NCI-H1694 (cell line): ENCODE measurements around the gene ADRM1.

Source experiments
- DNase-seq: peaks from one replicate; lab custom pipeline; 2025; lab: John Stamatoyannopoulos, UW

Gene ADRM1

GRCh38 chr20:62281161-62281933 lies 21.4 kb upstream of the ADRM1 start:
- no peak for DNase-seq

DNA sequence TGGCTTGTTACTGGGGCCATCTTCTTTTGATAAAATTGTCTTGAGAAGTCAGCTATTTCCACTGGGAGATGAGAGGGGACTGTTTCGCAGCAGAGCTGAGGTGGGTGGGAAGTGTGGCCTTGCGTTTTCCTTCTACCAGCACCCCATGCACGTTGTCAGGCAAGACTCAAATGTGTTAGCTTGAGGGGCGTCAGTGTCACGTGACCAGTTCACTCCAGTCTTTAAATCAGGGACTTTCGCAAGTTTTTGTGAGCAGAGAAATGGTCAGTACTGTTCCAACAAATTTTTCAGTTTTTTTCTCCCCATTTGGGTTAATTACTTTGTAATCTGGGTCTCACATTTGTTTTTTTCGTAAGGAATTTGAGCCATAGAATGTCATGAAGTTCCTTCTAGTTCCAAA lies 20.7 kb upstream of the ADRM1 start:
- no peak for DNase-seq

DNA sequence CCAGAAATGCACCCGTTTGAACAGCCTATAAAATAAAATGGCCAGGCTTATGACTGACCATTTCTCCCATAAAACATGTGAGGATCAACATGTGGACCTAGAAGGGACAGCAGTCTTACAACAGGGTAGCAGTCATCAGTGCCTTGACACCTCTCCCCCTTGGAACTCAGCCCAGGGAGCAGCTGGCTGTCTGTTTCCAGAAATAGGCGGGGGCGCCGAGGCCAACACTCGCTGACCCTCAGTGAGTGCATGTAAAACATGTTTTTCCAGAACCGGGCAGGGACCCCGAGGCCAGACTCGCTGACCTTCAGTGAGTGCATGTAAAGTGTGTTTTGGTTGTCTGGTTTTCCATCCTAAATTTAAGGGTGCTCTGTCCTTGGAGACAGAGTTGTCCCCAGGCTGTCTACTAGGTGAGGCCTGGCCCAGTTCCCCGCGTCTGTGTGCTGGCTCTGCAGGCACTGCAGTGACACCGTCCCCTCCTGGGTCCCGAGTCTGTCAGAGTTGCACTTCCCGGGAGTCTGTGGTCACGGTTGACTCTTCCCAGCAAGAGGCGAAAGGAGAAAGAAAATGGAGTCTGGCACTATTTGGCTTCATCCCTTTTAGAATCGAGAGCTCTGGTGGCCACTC lies 19.8 kb upstream of the ADRM1 start:
- no peak for DNase-seq

- no peak for DNase-seq
Measured at GRCh38 chr20:62284448-62284847, 18.3 kb upstream of the ADRM1 start.

- no peak for DNase-seq
Measured at GRCh38 chr20:62285151-62285550, 17.6 kb upstream of the ADRM1 start.

- DNase-seq: no peak
Measured at GRCh38 chr20:62285722-62286121, 17.1 kb upstream of the ADRM1 start.

- DNase-seq: no peak
Measured at GRCh38 chr20:62286493-62287064, 16.2 kb upstream of the ADRM1 start.

GRCh38 chr20:62287129-62287528 lies 15.7 kb upstream of the ADRM1 start:
- no peak for DNase-seq

- DNase-seq: no peak
Measured at GRCh38 chr20:62287759-62288534, 14.8 kb upstream of the ADRM1 start.

DNA sequence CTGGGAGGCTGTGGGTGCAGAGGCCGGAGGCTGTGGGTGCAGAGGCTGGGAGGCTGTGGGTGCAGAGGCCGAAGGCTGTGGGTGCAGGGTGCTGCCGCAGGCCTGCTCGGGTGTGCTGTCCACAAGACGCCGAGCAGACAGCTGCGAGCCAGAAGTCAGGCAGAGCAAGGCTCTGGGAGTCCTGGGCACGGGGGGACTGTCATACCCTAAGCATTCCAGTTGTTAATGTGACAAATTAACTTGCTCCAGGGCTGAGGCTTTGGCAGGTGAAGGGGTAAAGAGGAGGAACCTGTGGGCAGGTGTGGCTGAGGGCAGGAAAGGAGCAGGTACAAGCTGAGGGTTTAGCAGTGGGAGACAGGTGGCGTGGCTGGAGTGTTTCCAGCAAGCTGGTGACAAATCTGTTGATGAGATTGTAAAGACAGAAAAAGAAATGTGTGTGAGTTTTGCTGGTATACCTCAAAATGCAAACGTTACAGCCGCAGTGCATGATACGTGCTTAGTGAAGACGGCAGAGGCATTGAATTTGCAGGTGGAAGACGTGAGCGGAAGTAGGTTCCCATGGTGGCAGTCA lies 14.2 kb upstream of the ADRM1 start:
- DNase-seq: no peak

DNA sequence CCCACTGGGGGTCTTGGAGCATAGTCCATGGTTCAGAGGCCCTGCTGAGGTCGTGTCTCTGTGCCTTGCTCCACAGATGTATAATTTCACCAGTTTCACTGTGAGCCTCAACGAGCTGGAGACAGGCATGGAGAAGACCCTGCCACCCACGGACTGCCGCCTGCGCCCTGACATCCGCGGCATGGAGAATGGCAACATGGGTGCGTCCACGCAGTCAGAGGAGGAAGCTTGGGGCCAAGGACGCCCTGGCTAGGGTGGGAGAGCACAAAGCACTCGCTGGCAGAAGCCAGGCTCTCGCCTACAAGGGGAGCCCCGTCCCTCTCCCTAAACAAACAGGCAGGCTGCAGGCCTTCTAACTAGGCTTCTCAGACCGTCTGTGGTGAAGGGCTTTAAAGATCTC lies 13.7 kb upstream of the ADRM1 start:
- DNase-seq: no peak

DNA sequence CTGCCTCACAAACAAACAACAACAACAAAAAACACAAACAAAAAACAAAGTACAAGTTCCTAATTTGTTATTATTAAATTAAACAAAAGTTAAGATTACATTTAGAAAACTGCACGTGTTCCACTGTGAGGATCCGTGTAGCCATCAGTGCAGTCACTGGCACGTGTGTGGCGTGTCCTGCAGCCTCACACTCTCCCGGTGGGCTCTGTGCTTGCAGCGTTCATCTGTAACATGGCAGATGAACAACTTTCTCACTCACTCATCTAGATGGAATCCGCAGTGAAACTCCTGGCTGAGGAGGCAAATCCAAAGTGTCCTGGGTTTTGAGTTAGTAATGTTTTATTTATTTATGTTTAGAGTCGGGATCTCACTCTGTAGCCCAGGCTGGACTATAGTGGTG lies 12.9 kb upstream of the ADRM1 start:
- DNase-seq: no peak

- no peak for DNase-seq
Measured at GRCh38 chr20:62291251-62292066, 11.3 kb upstream of the ADRM1 start.

- DNase-seq: no peak
Measured at GRCh38 chr20:62292108-62292507, 10.7 kb upstream of the ADRM1 start.

- DNase-seq: no peak
Measured at GRCh38 chr20:62293111-62293784, 9.5 kb upstream of the ADRM1 start.

DNA sequence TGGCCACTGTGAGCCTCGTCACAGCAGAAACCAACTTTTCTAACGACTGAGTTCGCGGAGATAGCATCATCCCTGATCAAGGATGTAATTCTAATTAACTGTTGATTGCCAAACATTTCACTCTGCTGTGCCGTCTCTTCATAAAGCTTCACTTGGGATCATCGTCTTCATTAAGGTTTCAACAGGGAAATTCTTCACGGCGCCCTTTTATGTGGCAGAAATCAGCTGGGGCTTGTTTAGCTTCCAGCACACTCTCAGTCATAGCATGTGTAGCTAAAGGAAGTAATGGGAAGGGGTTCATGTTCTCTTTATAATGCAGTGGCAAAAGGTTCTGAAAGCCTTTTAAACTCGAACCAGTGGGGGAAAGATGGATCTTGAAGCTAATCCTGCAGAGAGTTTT lies 8.9 kb upstream of the ADRM1 start:
- no peak for DNase-seq

DNA sequence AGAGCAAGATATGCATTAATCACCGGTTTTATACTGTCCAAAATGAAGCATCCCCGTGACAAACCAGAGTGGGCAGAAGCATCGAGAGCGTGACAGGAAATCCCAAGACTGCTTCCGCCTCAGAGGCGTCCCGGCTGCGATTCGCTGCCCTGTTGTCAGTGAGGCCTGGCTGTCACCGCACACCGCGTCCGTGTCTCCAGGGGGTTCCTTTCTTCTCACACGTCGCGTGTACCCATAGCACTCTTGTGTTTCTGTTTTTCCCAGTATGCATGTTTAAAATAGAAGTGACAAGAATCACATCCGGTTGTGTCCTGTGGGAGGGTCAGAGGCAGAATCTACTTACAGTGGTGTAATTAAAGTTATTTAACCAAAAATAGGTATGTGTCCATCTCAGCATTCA lies 8.3 kb upstream of the ADRM1 start:
- no peak for DNase-seq

DNA sequence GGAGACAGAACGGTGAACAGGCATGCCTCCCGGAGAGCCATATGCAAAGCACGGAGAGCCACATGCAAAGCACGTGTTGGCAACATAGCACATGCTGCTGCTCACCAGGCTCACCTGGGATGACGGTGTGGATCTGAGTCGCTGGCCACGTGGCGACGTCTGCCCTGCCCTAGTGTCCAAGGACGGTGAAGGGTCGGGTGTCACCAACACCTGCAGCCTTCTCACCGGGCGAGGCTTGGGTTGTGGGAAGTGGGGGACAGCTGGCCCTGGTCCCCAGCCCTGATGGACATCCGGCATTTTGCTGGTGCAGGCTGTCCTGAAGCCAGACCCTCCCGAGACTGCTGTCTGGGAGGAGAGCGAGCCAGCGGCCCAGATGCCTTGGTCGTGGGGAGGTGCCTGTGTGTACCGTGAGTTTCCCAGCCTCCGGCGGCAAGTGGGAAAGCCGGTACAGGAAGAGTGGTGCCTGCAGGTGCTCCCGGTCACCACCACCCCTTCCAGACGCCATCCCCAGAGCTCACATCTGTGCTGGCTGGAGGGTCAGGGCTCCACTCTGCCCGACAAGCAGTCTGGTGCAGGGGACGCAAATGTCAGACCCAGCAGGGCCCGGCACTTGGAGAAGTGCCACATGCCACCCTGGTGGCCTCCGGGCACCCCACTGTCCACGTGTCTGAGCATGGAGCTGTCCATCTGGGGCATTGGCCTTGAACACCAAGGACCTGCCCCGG lies 5.9 kb upstream of the ADRM1 start:
- DNase-seq: no peak

DNA sequence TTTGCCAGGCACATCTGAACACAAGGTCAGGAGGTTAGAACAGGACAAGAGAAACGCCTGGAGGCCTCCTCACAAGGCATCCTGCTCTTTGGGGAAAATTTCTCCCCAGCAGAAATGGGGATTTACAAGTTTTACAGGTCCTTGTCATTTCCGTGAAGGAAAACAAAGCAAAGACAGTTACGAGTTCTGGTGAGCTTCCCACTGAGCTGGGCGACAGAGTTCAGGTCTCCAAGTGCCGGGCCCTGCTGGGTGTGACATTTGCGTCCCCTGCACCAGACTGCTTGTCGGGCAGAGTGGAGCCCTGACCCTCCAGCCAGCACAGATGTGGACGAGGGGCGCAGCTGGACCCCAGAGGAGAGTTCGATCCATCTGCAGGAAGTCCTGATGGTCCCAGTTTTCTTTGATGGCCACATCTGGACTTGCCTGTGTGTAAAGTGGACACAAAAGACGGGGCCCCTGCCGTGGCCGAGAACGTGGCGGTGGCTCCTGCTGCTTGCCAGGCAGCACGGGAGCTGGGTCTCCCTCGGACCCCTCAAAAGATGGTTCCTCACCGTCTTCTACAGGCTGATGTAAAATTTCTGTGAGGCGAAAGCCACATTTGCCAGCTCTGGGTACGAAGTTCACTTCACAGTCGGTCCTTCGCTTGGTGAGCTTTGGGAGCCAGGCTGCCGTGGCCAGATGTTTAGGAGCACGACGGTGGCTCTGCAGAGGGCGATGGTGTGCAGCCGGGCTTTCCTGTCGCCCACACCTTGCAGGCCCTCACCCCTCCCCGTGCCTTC lies 5.2 kb upstream of the ADRM1 start:
- no peak for DNase-seq
